Uterus (tissue), 4 donors: Measurements from ENCODE around the gene DSTN. TPM values are rescaled to one million over a fixed set of nuclear protein-coding genes. Genes with fewer than 3 reads are reported as not detected.
A peak's percentile ranks its signal among the peaks of the same experiment; 100 is the strongest.

Experiments used
- DNase-seq, 2 donors: peaks; one replicate each; pipeline ENCODE4 v3.0.0-alpha.2; 2019 to 2020
- H3K27ac ChIP-seq, 2 donors: fragments of 200-600 bp; sonication (generic); 1 replicate in 1 of 2; 2 replicates in 1 of 2; pipeline ENCODE4 v1.5.1; 2016 to 2018
- H3K27me3 ChIP-seq, 2 donors: fragments of 200-600 bp; sonication (generic); one replicate each; pipeline ENCODE4 v1.5.1; 2018 to 2019; ENCODE audit warnings: control low read depth in 1 of 2
- H3K36me3 ChIP-seq, 2 donors: fragments of 200-600 bp; sonication (generic); one replicate each; pipeline ENCODE4 v1.5.1; 2019; ENCODE audit warnings: control low read depth in 1 of 2
- H3K4me1 ChIP-seq, 2 donors: fragments of 200-600 bp; sonication (generic); one replicate each; pipeline ENCODE4 v1.5.1; 2018 to 2019; ENCODE audit warnings: control low read depth in 1 of 2
- H3K4me3 ChIP-seq, 2 donors: fragments of 200-600 bp; sonication (generic); 1 replicate in 1 of 2; 2 replicates in 1 of 2; pipeline ENCODE4 v1.5.1; 2018 to 2019; ENCODE audit warnings: mild to moderate bottlenecking in 1 of 2
- H3K9me3 ChIP-seq, 2 donors: fragments of 200-600 bp; sonication (generic); one replicate each; pipeline ENCODE4 v1.5.1; 2019; ENCODE audit warnings: control low read depth in 1 of 2
- POLR2A ChIP-seq, 2 donors: fragments of 450-650 bp; IDR thresholded peaks; one replicate each; pipeline ENCODE4 v1.6.1; 2016; ENCODE audit warnings: antibody characterized with exemption in 2 of 2, mild to moderate bottlenecking in 1 of 2, moderate library complexity in 1 of 2
- intact Hi-C: fragments of 100-400 bp; cut with DNase I; formaldehyde crosslinking; loops from one replicate; pipeline ENCODE4 v1.15.1; 2023; ENCODE audit warnings: low total_unique reads
- total RNA-seq, 4 donors: library from RNA; depleted of rRNA in 3 of 4; stranded (reverse); fragments of >200 nt in 3 of 4; gene quantifications; one replicate each; pipeline versions ENCODE4 v1.1.0 to v1.2.4, GENCODE V29; 2014 to 2023
- TF ChIP-seq, protein P1 (sequence below), 4 experiments: fragments of 200-600 bp in 2 of 4; fragments of 450-650 bp in 2 of 4; sonication (generic) in 2 of 4; IDR thresholded peaks; one replicate each; pipeline ENCODE4 v1.5.1; 2016 to 2019; ENCODE audit warnings: antibody characterized with exemption in 4 of 4, mild to moderate bottlenecking in 2 of 4, moderate library complexity in 1 of 4
- donor health status: DM: yes; HTN: yes; CAD: no.

Gene DSTN
- total RNA-seq, 4 donors from 2014 or later: 294 to 674 (median 623) TPM

DNA sequence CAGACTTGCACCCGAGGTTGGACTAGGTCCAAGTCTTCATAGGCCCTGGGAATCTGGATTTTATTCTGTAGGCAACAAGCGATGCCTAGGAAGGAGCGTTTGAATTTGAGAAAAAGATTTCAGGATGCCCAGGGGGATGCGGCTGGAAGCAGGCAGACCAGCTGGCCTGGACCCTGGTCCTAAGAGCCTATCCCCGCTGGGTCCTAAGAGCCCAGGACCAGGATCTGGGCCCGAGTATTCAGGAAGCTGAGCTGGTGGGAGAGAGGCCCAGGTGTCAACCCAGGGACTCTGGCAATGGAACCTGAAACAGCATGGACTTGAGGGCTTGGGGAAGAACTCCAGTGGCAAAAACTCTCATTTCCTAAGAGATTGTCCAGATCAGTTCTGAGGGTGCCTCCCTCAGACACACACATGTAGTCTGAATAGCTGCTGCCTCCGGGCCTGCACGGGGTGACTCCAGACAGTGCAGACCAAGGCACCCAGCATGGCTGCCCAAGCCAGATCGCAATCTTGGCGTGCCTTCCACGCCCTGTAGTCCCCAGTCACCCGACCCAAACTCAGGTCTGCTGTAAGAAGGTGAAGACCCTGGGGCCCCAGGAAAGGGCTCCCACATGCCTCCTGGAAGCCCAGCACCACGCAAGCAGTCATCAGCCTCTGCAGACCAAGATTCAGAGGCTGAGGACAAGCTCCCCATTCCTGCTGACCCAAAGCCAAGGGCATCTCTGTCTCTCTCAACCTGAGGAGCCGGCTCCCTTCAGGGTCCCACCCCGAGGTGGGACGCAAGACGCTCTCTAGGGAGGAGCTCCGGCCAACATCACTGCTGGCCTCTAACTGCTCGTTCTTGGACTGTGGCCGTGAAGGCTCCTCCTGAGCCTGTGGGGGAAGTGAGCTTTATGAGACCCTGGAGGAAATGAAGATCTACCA lies 77.8 kb downstream of the DSTN start:
- intact Hi-C loops: no loop called here
- H3K27me3 ChIP-seq: no peaks in the 10 kb centered on the region
- no peaks in the 10 kb centered on the region for H3K36me3 ChIP-seq
- H3K4me1 ChIP-seq: peaks cover 8 to 30% of the 10 kb centered on the region in 2 donors
- TF ChIP-seq, protein P1, sequence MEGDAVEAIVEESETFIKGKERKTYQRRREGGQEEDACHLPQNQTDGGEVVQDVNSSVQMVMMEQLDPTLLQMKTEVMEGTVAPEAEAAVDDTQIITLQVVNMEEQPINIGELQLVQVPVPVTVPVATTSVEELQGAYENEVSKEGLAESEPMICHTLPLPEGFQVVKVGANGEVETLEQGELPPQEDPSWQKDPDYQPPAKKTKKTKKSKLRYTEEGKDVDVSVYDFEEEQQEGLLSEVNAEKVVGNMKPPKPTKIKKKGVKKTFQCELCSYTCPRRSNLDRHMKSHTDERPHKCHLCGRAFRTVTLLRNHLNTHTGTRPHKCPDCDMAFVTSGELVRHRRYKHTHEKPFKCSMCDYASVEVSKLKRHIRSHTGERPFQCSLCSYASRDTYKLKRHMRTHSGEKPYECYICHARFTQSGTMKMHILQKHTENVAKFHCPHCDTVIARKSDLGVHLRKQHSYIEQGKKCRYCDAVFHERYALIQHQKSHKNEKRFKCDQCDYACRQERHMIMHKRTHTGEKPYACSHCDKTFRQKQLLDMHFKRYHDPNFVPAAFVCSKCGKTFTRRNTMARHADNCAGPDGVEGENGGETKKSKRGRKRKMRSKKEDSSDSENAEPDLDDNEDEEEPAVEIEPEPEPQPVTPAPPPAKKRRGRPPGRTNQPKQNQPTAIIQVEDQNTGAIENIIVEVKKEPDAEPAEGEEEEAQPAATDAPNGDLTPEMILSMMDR (IDR thresholded peaks at IDR 0.05): no peak
- DNase-seq: peak in 1 of 2 donors; percentile 19
- no peaks in the 10 kb centered on the region for H3K9me3 ChIP-seq
- H3K27ac ChIP-seq: peak overlapping the region; percentile 10 to 41
- H3K4me3 ChIP-seq: no peak overlapping the region

DNA sequence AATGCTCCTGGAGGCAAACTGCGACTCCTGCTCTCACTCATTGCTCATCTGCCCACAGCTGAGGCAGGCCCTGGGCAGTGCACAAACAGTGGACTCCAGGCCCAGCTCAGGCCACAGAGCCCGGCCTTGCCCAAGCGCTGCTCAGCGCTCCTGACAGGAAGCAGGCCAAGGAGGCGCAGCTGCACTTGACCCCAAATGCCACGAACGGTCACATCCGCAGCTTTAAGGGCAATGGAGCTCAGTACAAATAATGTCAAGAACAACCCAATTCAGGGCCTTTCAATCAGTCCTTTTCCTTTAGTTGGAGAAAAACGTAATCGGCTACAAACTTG lies 78.4 kb downstream of the DSTN start:
- Histone ChIP-seq H3K4me3 (no peak overlapping the region), H3K9me3 (no peaks in the 10 kb centered on the region), H3K27me3 (no peaks in the 10 kb centered on the region), H3K36me3 (no peaks in the 10 kb centered on the region), H3K4me1 (peaks cover 8 to 30% of the 10 kb centered on the region in 2 donors), H3K27ac (peak overlapping the region; percentile 10 to 18)
- no peak for TF ChIP-seq POLR2A (IDR thresholded peaks at IDR 0.05)
- TF ChIP-seq, protein P1 (IDR thresholded peaks at IDR 0.05): no peak
- intact Hi-C loops: no loop called here
- no peak for DNase-seq

DNA sequence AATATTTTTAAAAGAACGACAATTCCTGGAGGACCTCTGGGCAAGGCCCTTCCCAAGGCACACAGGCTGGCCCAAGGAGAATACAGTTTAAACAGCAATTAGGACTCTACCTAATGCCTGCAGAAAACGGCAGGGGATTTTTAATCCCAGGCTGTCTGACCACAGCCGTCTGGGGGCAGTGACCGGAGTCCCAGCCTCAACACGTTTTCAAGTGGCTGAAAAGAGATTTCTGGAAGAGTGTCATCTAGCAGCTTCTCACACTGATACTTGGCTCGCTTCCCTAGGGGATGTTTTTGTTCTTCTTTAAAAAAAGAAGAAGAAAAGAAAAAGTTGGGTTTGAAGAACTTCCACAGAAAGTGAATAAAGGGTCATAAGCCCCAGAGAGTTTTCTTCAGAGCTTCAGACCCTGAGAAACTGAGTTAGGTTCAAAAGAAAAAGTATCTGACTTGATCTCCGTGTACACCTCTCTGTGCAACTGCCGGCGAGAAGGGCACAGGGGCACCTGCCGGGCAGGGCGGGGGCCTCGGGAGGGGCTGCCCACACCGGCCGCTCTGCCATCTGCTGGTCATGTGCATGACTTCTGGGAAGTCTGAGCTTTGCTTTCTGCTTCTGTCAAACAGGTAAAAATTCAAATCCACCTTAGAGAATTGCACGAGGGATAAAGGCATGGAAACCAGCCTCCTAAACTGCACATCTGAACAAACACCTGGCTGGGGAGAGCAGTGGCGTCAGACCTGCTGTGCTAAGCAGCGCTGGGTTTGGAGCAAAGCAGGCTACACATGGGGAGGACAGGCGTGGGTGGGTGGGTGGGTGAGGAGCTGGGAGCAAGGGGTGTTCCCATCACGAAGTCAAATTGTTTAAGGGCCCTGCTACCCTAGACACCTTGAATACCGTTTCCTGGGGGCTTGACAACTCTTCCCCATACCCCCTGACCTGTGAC lies 79.2 kb downstream of the DSTN start:
- TF ChIP-seq, protein P1 (IDR thresholded peaks at IDR 0.05): peak in 2 of 4 experiments; percentile 21 to 25
- no peak for TF ChIP-seq POLR2A (IDR thresholded peaks at IDR 0.05)
- intact Hi-C loops: no loop called here
- H3K4me1 ChIP-seq: peaks cover 8 to 30% of the 10 kb centered on the region in 2 donors
- peak; percentile 10 to 14 for DNase-seq
- H3K9me3 ChIP-seq: no peaks in the 10 kb centered on the region
- H3K36me3 ChIP-seq: no peaks in the 10 kb centered on the region
- no peak overlapping the region for H3K4me3 ChIP-seq
- no peaks in the 10 kb centered on the region for H3K27me3 ChIP-seq
- peak overlapping the region; percentile 2 to 10 for H3K27ac ChIP-seq

DNA sequence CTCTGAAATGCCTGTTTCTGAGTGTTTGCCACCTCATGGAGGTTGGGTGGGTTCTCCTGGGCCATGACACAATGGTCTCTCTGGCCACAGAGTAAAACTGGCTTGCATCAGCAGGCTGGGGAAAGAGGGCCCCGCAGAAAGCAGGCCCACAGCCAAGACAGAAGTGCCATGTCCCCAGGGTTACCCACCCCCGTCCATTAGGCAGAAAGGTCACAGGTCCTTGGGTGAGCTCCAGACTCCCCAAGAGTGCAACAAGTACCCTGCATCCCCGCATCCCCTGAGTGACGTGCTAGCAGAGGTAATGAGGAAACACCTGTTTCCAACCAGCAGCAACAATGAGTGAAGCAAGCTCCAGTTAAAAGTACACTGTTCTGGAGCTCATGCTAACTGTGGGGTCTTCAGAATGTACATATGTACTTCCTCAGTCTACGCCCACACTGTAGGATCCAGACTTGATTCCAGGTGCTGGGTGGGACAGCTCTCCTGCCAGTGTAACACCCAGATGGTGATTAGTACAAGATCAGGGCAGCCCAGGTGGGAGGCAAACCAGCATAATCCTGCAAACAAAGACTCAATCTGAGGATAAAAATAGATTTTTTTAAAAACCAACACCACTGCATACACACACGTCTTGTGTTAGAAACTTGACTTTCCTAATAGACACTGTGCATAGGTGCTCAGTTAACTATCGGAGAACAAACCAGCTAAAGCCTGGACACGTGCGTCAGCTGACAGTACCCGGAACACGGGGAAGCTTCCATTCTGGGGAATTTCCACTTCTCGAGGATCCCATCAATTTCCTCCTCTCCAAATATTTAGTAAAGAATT lies 80.6 kb downstream of the DSTN start:
- no peaks in the 10 kb centered on the region for H3K9me3 ChIP-seq
- peaks cover 8 to 30% of the 10 kb centered on the region in 2 donors for H3K4me1 ChIP-seq
- no peak overlapping the region for H3K4me3 ChIP-seq
- TF ChIP-seq POLR2A (IDR thresholded peaks at IDR 0.05): no peak
- TF ChIP-seq, protein P1 (IDR thresholded peaks at IDR 0.05): no peak
- peak overlapping the region; percentile 33 to 41 for H3K27ac ChIP-seq
- H3K36me3 ChIP-seq: no peaks in the 10 kb centered on the region
- intact Hi-C loops: no loop called here
- no peaks in the 10 kb centered on the region for H3K27me3 ChIP-seq
- DNase-seq: peak; percentile 22 to 31
